GM21576 (cell line): ENCODE data around the gene INO80.
"Not testable (repeated sequence)": the region's sequence is repeated elsewhere in the genome, so short reads cannot be mapped to it uniquely, and the experiment has no call there.

Experiments
- ATAC-seq: cut with Tn5 transposase; IDR thresholded peaks from one replicate; pipeline ENCODE4 v1.9.1; 2021; ENCODE audit warnings: mild to moderate bottlenecking, moderate library complexity; ENCODE audit not compliant: unreplicated experiment

The INO80 gene

GRCh38 chr15:40968290-40969085, 147.6 kb downstream of the INO80 start:
- no peak for ATAC-seq

DNA sequence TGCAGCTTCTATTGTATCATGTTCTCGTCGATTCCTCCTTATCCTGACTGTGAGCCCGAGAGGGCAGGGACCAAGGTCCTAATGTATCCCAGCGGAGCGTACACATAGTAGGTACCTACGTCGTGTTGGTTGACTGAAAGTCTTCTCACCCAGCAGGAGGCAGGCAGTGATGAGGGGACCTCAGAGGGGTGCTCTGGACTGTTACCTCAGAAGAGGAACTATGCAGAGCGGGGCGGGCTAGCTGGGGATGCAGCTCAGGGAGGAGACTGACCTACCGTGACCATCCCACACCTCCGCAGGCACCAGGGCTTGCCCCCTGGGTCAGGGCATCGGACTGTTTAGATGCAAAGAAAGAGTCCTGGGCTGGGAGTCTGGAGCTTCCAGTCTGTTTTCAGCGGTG, 151.4 kb downstream of the INO80 start:
- no peak for ATAC-seq

DNA sequence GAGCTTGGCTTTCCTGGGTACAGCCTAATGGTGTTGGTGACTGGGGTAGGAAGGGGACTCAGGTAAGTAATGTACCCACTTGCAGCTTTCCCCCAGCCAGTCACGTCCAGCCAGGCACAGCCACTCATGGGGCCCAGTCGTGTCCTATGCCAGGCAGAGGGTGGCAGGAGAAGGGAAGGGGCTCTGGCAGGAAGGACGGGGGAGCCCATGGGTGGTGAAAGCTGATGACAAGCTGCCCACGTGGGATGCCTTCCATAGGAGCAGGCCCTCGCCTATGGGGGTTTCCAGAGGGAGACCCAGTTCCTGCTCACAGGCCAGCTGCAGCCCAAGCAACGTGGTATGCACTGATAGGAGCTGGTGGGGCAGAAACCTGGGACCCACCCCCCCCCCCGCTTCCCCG, 152.1 kb downstream of the INO80 start:
- no peak for ATAC-seq

GRCh38 chr15:40963201-40963600, 152.9 kb downstream of the INO80 start:
- ATAC-seq = no peak

- not testable (repeated sequence) for ATAC-seq
Measured at GRCh38 chr15:40962317-40962716, 153.8 kb downstream of the INO80 start.

DNA sequence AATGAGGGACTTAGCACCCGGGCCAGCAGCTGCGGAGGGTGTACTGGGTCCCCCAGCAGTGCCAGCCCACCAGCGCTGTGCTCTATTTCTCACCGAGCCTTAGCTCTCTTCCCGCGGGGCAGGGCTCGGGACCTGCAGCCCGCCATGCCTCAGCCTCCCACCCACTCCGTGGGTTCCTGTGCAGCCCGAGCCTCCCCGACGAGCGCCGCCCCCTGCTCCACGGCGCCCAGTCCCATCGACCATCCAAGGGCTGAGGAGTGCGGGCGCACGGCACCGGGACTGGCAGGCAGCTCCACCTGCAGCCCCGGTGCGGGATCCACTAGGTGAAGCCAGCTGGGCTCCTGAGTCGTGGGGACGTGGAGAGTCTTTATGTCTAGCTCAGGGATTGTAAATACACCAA, 154.3 kb downstream of the INO80 start:
- ATAC-seq = not testable (repeated sequence)

GRCh38 chr15:40960925-40961324, 155.2 kb downstream of the INO80 start:
- ATAC-seq = no peak

- no peak for ATAC-seq
Measured at GRCh38 chr15:40960151-40960885, 155.8 kb downstream of the INO80 start.

DNA sequence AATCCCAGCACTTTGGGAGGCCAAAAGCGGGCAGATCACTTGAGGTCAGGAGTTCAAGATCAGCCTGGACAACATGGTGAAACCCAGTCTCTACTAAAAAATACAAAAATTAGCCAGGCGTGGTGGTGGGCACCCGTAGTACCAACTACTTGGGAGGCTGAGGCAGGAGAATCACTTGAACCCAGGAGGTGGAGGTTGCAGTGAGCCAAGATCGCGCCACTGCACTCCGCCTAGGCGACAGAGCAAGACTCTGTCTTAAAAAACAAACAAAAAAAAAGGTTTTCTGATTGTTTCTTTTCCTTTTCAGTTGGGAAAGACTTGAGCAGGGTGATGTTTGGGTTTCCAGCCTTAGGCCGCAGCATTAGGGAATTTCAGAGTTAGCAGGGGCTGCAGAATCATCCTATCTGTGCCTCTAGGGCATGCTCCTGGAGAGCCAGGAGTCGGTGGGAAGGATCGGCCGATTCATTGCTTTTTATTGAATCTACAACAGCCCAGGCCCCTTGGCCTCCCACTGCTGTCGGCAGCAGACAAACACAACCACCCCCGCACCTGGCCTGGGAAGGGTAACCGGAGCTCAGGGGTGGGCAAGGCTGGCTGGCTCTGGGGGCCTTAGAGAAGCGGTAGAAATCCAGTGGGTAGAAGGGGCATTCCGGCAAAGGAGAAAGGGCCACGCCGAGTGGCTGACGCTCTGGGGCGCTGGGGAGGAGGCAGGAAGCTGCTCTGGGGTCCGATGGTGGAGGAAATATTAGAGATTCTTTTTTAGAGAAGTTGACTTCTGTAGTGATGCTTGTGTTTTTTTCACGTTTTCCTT, 156.5 kb downstream of the INO80 start:
- no peak for ATAC-seq

DNA sequence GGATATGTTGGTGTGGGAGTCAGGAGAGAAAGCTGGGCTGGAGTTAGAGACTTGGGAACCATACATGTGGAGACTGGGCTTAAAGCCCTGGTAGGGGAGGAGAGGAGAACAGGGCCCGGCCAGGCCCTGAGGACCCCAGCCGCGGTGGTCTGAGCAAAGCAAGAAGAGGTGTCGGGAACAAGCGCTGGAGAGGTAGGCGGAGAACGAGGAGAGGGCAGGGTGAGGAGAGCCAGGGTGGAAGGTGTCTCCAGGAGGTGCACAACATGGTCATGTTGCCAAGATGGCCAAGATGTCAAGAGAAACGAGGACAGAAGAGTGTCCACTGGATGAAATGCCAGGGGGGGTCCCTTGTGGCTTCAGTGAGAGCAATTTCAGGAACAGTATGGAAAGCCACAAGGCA, 157.4 kb downstream of the INO80 start:
- no peak for ATAC-seq

DNA sequence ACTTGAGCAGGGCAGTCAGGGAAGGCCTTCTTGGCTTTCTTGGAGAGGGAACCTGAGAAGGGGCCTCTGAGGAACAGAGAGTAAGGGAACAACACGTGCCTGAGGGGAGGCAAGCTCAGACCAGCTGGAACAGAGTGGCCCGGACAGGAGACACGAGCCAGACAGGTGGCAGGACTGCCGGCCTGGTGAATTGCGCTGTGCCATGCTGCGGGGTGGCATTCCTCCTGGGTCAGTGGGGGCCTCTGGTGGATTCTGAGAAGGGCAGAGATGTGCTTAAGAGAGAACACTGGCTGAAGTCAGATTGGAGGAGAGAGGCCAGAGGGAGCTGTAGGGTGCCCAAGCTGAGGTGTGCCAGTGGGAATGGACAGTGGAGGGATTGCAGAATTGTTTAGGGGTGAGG, 157.9 kb downstream of the INO80 start:
- ATAC-seq = no peak

- no peak for ATAC-seq
Measured at GRCh38 chr15:40957581-40958051, 158.5 kb downstream of the INO80 start.

DNA sequence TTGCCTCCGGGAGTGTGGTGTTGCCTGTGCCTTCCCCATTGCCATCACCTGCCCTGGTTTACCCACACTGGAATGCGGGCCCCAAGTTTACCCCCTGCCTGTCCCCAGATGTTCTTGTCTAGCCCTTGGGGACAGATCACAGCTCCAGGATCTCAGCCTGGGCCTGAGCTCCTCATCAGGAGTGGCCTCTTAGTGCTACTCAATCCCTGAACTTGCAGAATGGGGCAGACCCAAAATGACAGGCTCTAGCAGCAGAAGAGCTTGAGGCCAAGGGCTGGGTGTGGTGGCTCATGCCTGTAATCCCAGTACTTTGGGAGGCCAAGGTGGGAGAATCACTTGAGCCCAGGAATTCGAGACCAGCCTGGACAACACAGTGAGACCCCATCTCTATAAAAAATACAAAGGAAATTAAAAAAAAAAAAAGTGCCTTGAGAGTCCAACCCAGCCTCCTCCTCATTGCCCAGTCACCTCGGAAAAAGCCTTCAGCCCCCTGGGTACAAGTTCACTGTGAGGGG, 159.0 kb downstream of the INO80 start:
- ATAC-seq = no peak

DNA sequence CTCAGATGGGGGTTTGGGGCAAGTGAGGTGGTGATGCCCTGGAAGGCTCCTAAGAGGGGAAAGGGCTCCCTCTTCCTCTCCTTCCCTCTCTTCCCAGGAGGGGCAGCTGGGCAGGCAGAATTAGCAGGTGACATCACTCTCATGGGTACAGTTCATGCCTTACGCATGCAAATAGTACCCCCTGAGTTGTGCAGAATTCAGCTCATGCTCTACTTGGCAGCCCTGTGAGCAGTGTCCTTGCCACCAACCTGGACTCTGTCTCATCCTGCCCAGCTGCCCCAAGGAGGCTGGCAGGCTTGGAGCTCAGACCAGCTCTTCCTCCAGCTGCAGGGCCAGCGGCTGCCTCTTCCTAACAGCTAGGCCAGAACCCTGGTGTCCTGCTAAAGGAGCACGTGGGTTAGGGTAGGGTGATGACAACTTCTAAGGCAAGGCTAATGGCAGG, 159.5 kb downstream of the INO80 start:
- ATAC-seq = no peak

DNA sequence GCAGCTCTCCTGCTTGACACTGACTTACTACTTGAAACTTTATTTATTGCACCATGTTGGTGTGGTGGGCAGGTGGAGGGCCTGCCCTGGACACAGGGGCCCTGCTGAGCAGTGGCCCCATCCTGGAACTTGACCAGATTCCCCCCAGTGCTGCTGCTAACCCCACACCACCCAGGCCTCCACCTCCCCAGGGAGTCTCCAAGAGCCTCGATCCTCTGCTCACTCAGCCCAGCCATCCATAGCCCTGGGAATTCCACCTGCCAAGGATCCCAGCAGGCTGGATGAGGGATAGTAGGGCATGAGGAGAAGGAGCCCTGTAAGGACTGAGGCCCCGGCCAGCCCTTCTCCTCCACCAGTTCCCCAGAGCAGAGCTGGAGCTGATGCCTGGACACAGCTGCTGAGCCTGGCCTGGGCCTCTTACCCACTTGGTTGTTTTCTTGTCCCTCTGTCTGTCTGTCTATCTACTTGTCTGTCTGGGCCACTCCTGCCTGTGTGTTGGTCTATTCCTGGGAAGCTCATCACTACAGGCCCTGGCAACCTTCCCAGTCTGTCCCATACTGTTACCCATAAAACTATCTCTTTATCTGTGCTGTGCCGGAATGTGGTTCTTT, 160.0 kb downstream of the INO80 start:
- ATAC-seq = no peak

GRCh38 chr15:40955141-40955903, 160.8 kb downstream of the INO80 start:
- no peak for ATAC-seq

DNA sequence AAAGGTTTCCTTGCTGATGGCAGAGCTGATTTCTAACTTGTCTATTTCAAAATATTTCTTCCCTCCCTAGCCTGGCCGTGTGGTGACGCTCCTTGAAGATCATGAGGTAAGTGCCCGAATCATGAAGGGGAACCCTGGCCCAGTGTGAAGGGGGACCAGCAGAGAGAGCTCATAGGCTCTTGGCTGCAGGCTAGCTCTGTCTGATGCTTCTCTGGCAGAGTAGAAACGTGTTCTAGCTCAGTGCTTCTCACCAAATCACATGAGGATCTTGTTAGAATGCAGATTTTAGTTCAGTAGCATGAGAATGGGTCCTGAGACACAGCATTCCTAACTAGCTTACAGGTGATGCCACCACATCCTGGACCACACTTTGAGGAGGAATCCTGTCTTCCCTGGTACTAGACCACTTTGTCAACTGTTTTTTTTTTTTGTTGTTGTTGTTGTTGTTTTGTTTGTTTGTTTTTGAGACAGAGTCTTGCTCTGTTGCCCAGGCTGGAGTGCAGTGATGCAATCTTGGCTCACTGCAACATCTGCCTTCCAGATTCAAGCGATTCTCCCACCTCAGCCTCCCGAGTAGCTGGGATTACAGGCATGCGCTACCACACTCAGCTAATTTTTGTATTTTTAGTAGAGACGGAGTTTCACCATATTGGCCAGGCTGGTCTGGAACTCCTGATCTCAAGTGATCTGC, 161.8 kb downstream of the INO80 start:
- not testable (repeated sequence) for ATAC-seq

DNA sequence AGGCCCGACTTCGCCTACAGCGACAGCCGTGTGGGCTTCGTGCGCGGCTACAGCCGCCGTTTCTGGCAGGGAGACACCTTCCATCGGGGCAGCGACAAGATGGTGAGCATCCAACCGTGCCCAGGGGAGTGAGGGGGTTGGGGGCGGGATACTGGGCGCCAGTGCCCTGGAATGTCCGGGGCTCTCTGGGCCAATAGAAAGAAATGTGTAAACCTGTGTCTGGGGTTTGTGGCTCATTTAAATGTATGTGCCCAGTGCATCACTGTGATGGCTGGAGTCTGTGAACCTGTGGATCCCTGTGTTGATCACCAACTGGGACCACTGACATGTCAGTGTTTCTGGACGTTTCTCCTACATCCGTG, 162.4 kb downstream of the INO80 start:
- no peak for ATAC-seq
